ENCODE measurements around the gene TRIM44. TPM values are rescaled to one million over a fixed set of nuclear protein-coding genes. Genes with fewer than 3 reads are reported as not detected.
"Not testable (repeated sequence)": the region's sequence is repeated elsewhere in the genome, so short reads cannot be mapped to it uniquely, and the experiment has no call there.

The TRIM44 gene
- total RNA-seq, 1 donor: 42.1 TPM

DNA sequence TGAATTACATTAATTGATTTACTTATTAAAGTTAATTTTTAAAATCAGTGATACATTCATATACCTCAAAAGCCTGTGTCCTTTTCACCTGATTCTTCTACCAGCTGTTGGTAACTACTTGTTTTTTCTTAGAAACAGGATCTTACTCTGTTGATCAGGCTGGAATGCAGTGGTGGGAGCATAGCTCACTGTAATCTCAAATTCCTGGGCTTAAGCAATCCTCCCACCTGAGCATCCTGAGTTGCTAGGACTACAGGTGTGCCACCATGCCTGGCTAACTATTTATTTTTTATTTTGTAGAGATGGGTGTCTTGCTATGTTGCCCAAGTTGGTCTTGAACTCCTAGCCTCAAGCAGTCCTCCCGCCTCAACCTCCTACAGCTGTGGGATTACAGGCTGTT lies 4.7 kb downstream of the TRIM44 start:
- no peak for DNase-seq (ENCODE audit: low read depth)
- TF ChIP-seq, protein P1, sequence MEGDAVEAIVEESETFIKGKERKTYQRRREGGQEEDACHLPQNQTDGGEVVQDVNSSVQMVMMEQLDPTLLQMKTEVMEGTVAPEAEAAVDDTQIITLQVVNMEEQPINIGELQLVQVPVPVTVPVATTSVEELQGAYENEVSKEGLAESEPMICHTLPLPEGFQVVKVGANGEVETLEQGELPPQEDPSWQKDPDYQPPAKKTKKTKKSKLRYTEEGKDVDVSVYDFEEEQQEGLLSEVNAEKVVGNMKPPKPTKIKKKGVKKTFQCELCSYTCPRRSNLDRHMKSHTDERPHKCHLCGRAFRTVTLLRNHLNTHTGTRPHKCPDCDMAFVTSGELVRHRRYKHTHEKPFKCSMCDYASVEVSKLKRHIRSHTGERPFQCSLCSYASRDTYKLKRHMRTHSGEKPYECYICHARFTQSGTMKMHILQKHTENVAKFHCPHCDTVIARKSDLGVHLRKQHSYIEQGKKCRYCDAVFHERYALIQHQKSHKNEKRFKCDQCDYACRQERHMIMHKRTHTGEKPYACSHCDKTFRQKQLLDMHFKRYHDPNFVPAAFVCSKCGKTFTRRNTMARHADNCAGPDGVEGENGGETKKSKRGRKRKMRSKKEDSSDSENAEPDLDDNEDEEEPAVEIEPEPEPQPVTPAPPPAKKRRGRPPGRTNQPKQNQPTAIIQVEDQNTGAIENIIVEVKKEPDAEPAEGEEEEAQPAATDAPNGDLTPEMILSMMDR (IDR thresholded peaks at IDR 0.05; ENCODE audit: insufficient read depth, low read length): no peak
- no peak overlapping the region for H3K4me3 ChIP-seq (ENCODE audit: low read depth, low read length)

DNA sequence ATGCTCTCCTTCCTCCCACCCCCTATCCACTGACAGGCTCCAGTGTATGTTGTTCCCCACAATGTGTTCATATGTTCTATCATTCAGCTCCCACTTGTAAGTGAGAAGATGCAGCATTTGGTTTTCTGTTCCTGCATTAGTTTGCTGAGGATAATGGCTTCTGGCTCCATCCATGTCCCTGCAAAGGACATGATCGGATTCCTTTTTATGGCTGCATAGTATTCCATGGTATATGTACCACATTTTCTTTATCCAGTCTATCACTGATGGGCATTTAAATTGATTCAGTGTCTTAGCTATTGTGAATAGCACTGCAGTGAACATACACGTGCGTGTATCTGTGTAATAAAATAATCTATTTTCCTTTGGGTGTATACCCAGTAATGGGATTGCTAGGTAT lies 5.8 kb downstream of the TRIM44 start:
- H3K4me3 ChIP-seq (ENCODE audit: low read depth, low read length); DNase-seq (ENCODE audit: low read depth): not testable (repeated sequence)

DNA sequence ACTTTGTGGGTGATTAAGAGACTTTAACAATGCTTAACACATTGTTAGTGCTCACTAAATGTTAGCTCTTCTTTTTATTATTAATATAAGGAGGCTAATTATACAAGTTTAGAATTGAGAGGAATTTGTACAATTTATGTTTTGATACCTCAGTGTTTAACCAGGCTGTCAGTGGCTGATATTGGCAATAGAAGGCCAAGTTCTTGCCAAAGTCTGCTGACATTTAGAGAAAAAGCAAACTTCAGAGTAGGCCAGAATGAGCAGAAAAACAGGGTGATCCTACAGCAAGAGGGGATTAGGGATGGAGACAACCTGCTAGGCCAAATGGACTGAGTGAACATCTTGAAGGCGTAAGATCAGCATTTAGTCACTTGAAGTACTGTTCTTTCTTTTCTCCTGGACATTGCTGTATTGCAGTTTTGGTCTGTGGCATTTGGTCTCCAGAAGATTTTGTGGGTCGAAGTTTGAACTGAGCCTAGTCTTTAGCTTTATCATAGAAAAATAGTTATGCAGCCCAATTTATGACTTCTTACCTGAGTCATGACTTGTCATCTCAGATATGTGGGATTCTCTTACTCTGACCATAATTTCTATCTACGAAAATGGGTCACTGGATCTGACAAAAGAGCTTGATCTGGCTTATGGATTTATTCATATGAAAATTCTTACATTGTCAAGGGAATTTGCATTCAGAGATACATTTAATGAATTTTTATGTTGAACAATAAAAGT lies 9.0 kb downstream of the TRIM44 start:
- TF ChIP-seq, protein P1 (IDR thresholded peaks at IDR 0.05; ENCODE audit: insufficient read depth, low read length): no peak
- peak; percentile 14 for DNase-seq (ENCODE audit: low read depth)
- H3K4me3 ChIP-seq (ENCODE audit: low read depth, low read length): no peak overlapping the region

DNA sequence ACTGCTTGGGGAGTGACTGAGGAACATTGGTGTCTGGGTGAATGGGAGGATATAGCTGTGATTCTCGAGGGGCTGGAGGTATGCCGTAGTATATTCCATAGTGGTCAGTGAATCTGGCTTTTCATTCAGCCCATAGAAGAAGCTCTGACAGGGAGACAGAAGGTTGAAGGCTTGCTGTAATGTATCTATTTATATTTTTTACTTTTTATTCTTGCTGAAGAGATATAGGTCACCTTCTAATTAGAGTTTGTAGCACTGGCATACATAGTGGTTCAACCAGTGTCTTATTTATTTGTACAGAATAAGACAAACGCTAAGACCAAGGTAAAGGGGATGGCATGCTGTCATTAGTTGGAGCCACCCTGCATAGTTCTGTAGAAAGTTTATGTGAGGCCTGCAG lies 10.0 kb downstream of the TRIM44 start:
- no peak overlapping the region for H3K4me3 ChIP-seq (ENCODE audit: low read depth, low read length)
- TF ChIP-seq, protein P1 (IDR thresholded peaks at IDR 0.05; ENCODE audit: insufficient read depth, low read length): no peak
- DNase-seq (ENCODE audit: low read depth): no peak

DNA sequence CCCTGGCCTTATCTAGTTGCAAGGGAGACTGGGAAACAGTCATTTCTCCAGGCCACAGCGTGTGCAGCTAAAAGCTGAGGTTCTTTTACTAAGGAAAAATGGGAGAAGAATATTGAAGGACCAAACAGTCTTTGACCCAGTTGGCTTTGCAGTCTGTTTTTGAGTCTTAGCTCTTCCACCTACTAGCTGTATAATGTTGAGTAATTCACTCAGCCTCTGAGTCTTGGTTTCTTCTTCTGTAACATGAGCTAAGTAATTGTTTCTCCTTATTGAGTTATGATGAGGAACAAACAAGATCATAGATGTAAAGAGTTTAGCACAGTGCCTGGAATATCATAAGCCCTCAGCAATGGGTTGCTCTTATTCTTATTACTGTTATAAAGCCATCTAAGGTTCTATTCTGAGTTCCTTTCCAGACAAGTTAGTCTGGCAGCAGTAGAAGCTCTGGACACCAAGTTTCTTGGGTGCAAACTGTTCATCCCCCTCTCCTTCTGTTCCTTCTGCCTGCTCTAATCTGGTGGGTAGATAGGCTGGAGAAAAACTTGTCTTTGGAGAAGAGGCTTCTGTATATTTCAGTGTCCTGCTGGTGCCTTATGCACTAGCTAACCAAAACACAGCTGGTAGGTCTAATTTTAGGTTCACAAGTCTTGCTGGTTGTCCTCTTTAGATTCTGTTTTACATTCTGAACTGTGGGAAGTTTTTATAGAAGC lies 13.5 kb downstream of the TRIM44 start:
- TF ChIP-seq, protein P1 (IDR thresholded peaks at IDR 0.05; ENCODE audit: insufficient read depth, low read length): no peak
- no peak overlapping the region for H3K4me3 ChIP-seq (ENCODE audit: low read depth, low read length)
- no peak for DNase-seq (ENCODE audit: low read depth)

DNA sequence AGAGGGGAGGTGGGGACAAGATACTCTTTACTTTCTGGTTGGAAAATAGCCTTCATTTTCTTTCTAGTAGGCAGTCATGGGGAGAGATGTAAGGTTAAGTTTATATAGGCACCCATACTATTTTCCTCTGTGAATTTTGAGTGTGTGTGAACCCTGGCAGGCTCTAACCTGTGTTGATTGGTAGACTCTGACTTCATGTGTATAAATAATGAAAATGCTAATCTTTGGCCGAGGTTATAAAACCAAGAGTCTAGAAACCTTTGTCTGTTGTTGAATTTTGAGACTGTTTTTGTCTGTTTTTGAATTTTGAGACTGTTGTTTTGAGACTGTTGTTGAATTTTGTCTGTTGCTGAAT lies 14.0 kb downstream of the TRIM44 start:
- TF ChIP-seq, protein P1 (IDR thresholded peaks at IDR 0.05; ENCODE audit: insufficient read depth, low read length): no peak
- no peak overlapping the region for H3K4me3 ChIP-seq (ENCODE audit: low read depth, low read length)
- DNase-seq (ENCODE audit: low read depth): no peak

DNA sequence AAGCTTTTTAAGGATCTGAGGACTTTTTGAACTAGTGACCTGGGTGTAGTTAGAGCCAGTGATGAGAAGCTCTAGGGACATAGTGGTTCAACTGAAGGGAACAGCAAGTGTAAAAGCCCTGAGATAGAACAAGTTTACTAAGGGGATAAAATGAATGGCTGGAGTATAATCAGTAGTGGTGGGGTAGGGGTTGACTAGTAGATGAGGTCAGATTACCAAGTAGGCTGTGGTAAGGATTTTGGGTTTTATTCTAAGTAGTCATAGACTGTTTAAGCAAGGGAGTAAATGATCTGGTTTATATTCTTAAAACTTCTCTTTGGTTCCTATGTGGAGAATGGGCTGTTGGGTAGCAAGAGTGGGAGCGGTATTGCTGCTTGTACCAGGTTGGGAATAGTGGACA lies 15.3 kb downstream of the TRIM44 start:
- H3K4me3 ChIP-seq (ENCODE audit: low read depth, low read length): no peak overlapping the region
- DNase-seq (ENCODE audit: low read depth): no peak
- TF ChIP-seq, protein P1 (IDR thresholded peaks at IDR 0.05; ENCODE audit: insufficient read depth, low read length): no peak

Measured in fibroblast of the aortic adventitia (primary cell).